ENCODE results near the gene GFRA1. TPM values are rescaled to one million over a fixed set of nuclear protein-coding genes. Genes with fewer than 3 reads are reported as not detected.

GFRA1 gene
- total and polyA plus RNA-seq, 2 donors (not counting 3 experiments of a cell fraction or from before 2014, with no cell fraction given): 0.22 to 0.88 TPM

DNA sequence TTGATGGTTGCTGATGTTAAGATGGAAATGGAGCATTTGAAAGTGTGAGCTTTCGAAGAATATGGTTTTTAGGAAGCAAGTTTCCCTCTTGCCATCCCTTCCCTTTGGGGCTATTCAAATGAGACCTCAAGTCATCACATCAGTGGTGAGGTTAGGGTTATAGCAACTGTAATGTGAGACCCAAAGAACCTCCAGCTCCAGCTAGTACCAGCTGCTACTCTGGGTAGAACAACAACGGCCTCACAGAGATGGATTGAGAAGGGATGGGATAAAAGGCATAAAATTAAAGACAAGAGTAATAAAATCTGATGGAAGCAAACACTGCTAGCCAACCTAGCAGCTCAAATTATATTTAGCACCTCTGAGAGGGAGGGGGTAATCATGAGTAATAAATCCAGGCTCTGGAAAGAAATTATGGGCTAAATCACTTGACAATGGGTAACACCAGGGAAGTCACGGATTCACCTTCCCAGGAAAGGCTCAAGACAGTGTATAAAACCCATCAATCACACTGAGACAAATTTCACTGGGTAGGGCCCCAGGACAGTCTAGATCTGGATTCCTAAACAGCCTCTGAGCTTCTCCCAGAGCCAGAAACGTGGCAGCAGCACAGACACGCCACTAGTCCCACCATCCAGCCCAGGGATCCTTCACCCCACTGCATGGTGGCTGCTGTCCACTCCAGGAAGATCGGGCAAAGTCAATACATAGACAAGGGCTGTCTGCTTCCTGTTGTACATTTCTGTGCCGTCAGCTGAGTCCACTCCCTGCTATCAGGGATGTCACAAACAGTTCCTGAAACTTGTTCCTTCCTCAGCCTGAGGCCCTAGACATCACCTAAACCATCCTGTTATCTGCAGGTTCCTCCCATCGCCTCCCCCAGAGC, 151.1 kb downstream of the GFRA1 start:
- H3K27me3 ChIP-seq (ENCODE audit: control insufficient read depth in 2 of 2, insufficient read depth in 2 of 2, low read length in 2 of 2): no peaks in the 10 kb centered on the region
- no peaks in the 10 kb centered on the region for H3K9me1 ChIP-seq (replicated peaks; ENCODE audit: control insufficient read depth, extremely low read depth, insufficient read depth, low read length)
- no peaks in the 10 kb centered on the region for H4K20me1 ChIP-seq (replicated peaks; ENCODE audit: control insufficient read depth, extremely low read depth, insufficient read depth, low read length)
- dilution Hi-C loops (cut with MboI; ENCODE audit: extremely low pct_ligation_motif_present, low sequenced_read_pairs): no loop called here
- H3K9me3 ChIP-seq (replicated peaks; ENCODE audit: control insufficient read depth, insufficient read depth, low read length): peaks cover 1% of the 10 kb centered on the region
- intact Hi-C loops (cut with micrococcal nuclease): no loop called here
- no peak overlapping the region for H2AFZ ChIP-seq (ENCODE audit: low read depth, low read length)
- ChIA-PET CTCF (no interaction called here), POLR2A (no interaction called here)
- FAIRE-seq: no peak
- no TSS peak for BruUV-seq (replicated peaks)
- no peak for DNase-seq (ENCODE audit: low read depth, low spot score)
- H3K4me2 ChIP-seq (ENCODE audit: insufficient read depth, low read length): no peak overlapping the region
- H3K36me3 ChIP-seq (ENCODE audit: control insufficient read depth in 2 of 2, extremely low read depth in 1 of 2, insufficient read depth in 2 of 2, low read length in 2 of 2): no peaks in the 10 kb centered on the region
- H3K79me2 ChIP-seq (ENCODE audit: control insufficient read depth, insufficient read depth, low read length): no peaks in the 10 kb centered on the region
- no peak overlapping the region for H3K27ac ChIP-seq (ENCODE audit: insufficient read depth, low read depth, low read length)
- no peak overlapping the region for H3K9ac ChIP-seq (replicated peaks; ENCODE audit: extremely low read depth, insufficient read depth, low read length)
- H3K4me3 ChIP-seq (replicated peaks in 1 of 3; ENCODE audit: insufficient read depth in 1 of 3, low read depth in 1 of 3, low read length in 3 of 3): no peak overlapping the region
- no peak for TF ChIP-seq MYC (IDR thresholded peaks at IDR 0.05; ENCODE audit: low read depth, low read length)
- TF ChIP-seq POLR2AphosphoS5 (IDR thresholded peaks at IDR 0.05; ENCODE audit: insufficient read depth, low read depth, low read length): no peak
- no peak for TF ChIP-seq POLR2A (IDR thresholded peaks at IDR 0.05; ENCODE audit: low read depth, low read length)
- no peak for TF ChIP-seq GATA2 (IDR thresholded peaks at IDR 0.05; ENCODE audit: insufficient read depth, insufficient read length, low read depth, low read length)
- TF ChIP-seq, protein P1, sequence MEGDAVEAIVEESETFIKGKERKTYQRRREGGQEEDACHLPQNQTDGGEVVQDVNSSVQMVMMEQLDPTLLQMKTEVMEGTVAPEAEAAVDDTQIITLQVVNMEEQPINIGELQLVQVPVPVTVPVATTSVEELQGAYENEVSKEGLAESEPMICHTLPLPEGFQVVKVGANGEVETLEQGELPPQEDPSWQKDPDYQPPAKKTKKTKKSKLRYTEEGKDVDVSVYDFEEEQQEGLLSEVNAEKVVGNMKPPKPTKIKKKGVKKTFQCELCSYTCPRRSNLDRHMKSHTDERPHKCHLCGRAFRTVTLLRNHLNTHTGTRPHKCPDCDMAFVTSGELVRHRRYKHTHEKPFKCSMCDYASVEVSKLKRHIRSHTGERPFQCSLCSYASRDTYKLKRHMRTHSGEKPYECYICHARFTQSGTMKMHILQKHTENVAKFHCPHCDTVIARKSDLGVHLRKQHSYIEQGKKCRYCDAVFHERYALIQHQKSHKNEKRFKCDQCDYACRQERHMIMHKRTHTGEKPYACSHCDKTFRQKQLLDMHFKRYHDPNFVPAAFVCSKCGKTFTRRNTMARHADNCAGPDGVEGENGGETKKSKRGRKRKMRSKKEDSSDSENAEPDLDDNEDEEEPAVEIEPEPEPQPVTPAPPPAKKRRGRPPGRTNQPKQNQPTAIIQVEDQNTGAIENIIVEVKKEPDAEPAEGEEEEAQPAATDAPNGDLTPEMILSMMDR (IDR thresholded peaks at IDR 0.05; ENCODE audit: extremely low read depth in 1 of 2, insufficient read depth in 1 of 2, low read depth in 1 of 2, low read length in 2 of 2): no peak
- TF ChIP-seq EZH2 (IDR thresholded peaks at IDR 0.05; ENCODE audit: borderline replicate concordance, low read depth, low read length, severe bottlenecking): no peak
- no peak for TF ChIP-seq JUN (IDR thresholded peaks at IDR 0.05; ENCODE audit: borderline replicate concordance, insufficient read depth, insufficient read length, low read depth)
- TF ChIP-seq, protein P2, sequence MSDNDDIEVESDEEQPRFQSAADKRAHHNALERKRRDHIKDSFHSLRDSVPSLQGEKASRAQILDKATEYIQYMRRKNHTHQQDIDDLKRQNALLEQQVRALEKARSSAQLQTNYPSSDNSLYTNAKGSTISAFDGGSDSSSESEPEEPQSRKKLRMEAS (IDR thresholded peaks at IDR 0.05; ENCODE audit: insufficient read depth, insufficient read length): no peak
- no peak for TF ChIP-seq FOS (IDR thresholded peaks at IDR 0.05; ENCODE audit: borderline replicate concordance, insufficient read depth, low read length)
- H3K4me1 ChIP-seq (ENCODE audit: control insufficient read depth, extremely low read depth, insufficient read depth, low read length): no peaks in the 10 kb centered on the region
